OCI-LY1 (cell line): ENCODE measurements around the gene TMEM164.

ENCODE experiments used
- H2AFZ ChIP-seq: fragments of 200-600 bp; sonication (generic), shearing (Covaris generic); 2 replicates; pipeline ENCODE4 v1.6.0; 2014; ENCODE audit warnings: antibody characterized with exemption, mild to moderate bottlenecking, low read length
- H3F3A ChIP-seq: fragments of 200-600 bp; sonication (generic), shearing (Covaris generic); 2 replicates; pipeline ENCODE4 v1.6.0; 2014; ENCODE audit warnings: mild to moderate bottlenecking, antibody characterized with exemption, low read length, moderate library complexity; ENCODE audit not compliant: insufficient read depth
- H3K27ac ChIP-seq: fragments of 200-600 bp; sonication (generic); 2 replicates; pipeline ENCODE4 v1.5.1; 2014; ENCODE audit warnings: low read length, mixed run types, mild to moderate bottlenecking, low read depth; ENCODE audit not compliant: poor library complexity, severe bottlenecking
- H3K27me3 ChIP-seq: fragments of 200-600 bp; sonication (generic); 2 replicates; pipeline ENCODE4 v1.6.0; 2014; ENCODE audit warnings: antibody characterized with exemption, mild to moderate bottlenecking, low read length, moderate library complexity; ENCODE audit not compliant: insufficient read depth
- H3K36me3 ChIP-seq: fragments of 200-600 bp; sonication (generic); 2 replicates; pipeline ENCODE4 v1.6.1; 2014; ENCODE audit warnings: mild to moderate bottlenecking, antibody characterized with exemption, low read length, moderate library complexity, mixed read lengths; ENCODE audit not compliant: insufficient read depth
- H3K4me1 ChIP-seq: fragments of 200-600 bp; sonication (generic); 2 replicates; pipeline ENCODE4 v1.5.1; 2014; ENCODE audit warnings: mild to moderate bottlenecking, low read length, moderate library complexity; ENCODE audit not compliant: insufficient read depth, severe bottlenecking
- H3K4me2 ChIP-seq: fragments of 200-600 bp; sonication (generic), shearing (Covaris generic); 2 replicates; pipeline ENCODE4 v1.6.1; 2014; ENCODE audit warnings: low read length
- H3K4me3 ChIP-seq: fragments of 200-600 bp; sonication (generic); 2 replicates; pipeline ENCODE4 v1.5.1; 2014; ENCODE audit warnings: low read length, low read depth, mild to moderate bottlenecking, mixed read lengths; ENCODE audit not compliant: poor library complexity, severe bottlenecking
- H3K79me2 ChIP-seq: fragments of 200-600 bp; shearing (Covaris generic); 2 replicates; pipeline ENCODE4 v1.6.1; 2016; ENCODE audit warnings: mixed run types, low read length, mixed read lengths; ENCODE audit not compliant: insufficient read depth
- H3K9ac ChIP-seq: fragments of 200-600 bp; sonication (generic), shearing (Covaris generic); 2 replicates; pipeline ENCODE4 v1.6.1; 2014; ENCODE audit warnings: mild to moderate bottlenecking, low read length, mixed read lengths
- H3K9me2 ChIP-seq: fragments of 200-600 bp; sonication (generic), shearing (Covaris generic); 2 replicates; pipeline ENCODE4 v1.6.1; 2014; ENCODE audit warnings: low read depth, mild to moderate bottlenecking, low read length, mixed read lengths
- H3K9me3 ChIP-seq: fragments of 200-600 bp; shearing (Covaris generic); 2 replicates; pipeline ENCODE4 v1.6.1; 2014; ENCODE audit warnings: low read length, mixed read lengths
- H4K20me1 ChIP-seq: fragments of 200-600 bp; sonication (generic), shearing (Covaris generic); 2 replicates; pipeline ENCODE4 v1.6.0; 2016; ENCODE audit warnings: mild to moderate bottlenecking, low read length; ENCODE audit not compliant: insufficient read depth
- CTCF ChIP-seq: fragments of 200-600 bp; sonication (generic), shearing (Covaris generic); IDR thresholded peaks from 2 replicates; pipeline ENCODE4 v1.5.1; 2017; ENCODE audit warnings: mild to moderate bottlenecking, antibody characterized with exemption, low read length, moderate library complexity, mixed read lengths
- EZH2 ChIP-seq: fragments of 200-600 bp; sonication (generic), shearing (Covaris generic); IDR thresholded peaks from 2 replicates; pipeline ENCODE4 v1.8.0; 2017; ENCODE audit warnings: borderline replicate concordance, mixed run types, mild to moderate bottlenecking, antibody characterized with exemption, low read length, moderate library complexity, mixed read lengths

TMEM164 gene

GRCh38 chrX:110167952-110168451 lies 165.1 kb downstream of the TMEM164 start:
- no peak overlapping the region for H2AFZ ChIP-seq
- no peaks in the 10 kb centered on the region for H3F3A ChIP-seq
- no peaks in the 10 kb centered on the region for H3K36me3 ChIP-seq
- no peak overlapping the region for H3K27ac ChIP-seq
- H3K4me2 ChIP-seq = no peak overlapping the region
- no peaks in the 10 kb centered on the region for H4K20me1 ChIP-seq
- peaks cover 8% of the 10 kb centered on the region for H3K4me1 ChIP-seq
- no peaks in the 10 kb centered on the region for H3K9me2 ChIP-seq
- no peaks in the 10 kb centered on the region for H3K79me2 ChIP-seq
- TF ChIP-seq CTCF (peak; percentile 69), EZH2 (no peak)
- no peak overlapping the region for H3K9ac ChIP-seq
- H3K27me3 ChIP-seq = no peaks in the 10 kb centered on the region
- H3K4me3 ChIP-seq = no peak overlapping the region
- H3K9me3 ChIP-seq = no peaks in the 10 kb centered on the region

GRCh38 chrX:110168585-110168984 lies 165.7 kb downstream of the TMEM164 start:
- Histone ChIP-seq H3K27me3 (no peaks in the 10 kb centered on the region), H3K9me2 (no peaks in the 10 kb centered on the region), H4K20me1 (no peaks in the 10 kb centered on the region)

DNA sequence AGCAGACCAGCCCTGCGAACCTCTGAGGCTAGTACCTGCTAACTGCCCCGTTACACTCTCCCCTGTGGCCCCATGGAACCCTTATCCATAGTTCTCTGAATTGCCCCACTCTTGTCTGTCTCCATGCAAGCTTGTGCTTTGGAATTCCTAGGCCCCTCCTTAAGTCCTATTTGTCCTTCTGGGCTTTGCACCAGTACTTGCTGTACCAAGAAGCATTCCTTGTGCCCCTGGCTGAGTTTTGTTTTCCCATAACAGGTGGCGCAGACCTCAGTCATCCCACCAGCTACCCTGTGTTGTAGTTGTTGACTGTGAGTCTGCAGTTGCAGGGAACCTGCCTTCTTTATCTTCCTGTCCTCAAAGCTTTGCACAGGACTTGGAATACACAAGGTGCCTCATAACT lies 167.1 kb downstream of the TMEM164 start:
- no peaks in the 10 kb centered on the region for H3K9me2 ChIP-seq
- no peak overlapping the region for H3K27ac ChIP-seq
- H3K4me3 ChIP-seq = no peak overlapping the region
- no peaks in the 10 kb centered on the region for H3F3A ChIP-seq
- H2AFZ ChIP-seq = no peak overlapping the region
- no peaks in the 10 kb centered on the region for H3K36me3 ChIP-seq
- H3K27me3 ChIP-seq = no peaks in the 10 kb centered on the region
- H4K20me1 ChIP-seq = no peaks in the 10 kb centered on the region
- no peaks in the 10 kb centered on the region for H3K79me2 ChIP-seq
- H3K9me3 ChIP-seq = no peaks in the 10 kb centered on the region
- TF ChIP-seq CTCF (no peak), EZH2 (no peak)
- H3K9ac ChIP-seq = no peak overlapping the region
- peaks cover 8% of the 10 kb centered on the region for H3K4me1 ChIP-seq
- H3K4me2 ChIP-seq = no peak overlapping the region

More at GRCh38 chrX:110168585-110168984, 165.7 kb downstream of the TMEM164 start:
- Histone ChIP-seq H3K9ac (no peak overlapping the region), H2AFZ (no peak overlapping the region), H3K4me2 (no peak overlapping the region), H3F3A (no peaks in the 10 kb centered on the region), H3K79me2 (no peaks in the 10 kb centered on the region), H3K36me3 (no peaks in the 10 kb centered on the region), H3K4me1 (peaks cover 8% of the 10 kb centered on the region), H3K27ac (no peak overlapping the region), H3K4me3 (no peak overlapping the region), H3K9me3 (no peaks in the 10 kb centered on the region)
- TF ChIP-seq EZH2 = no peak
- TF ChIP-seq CTCF = no peak
